Astrocyte (in vitro differentiated cells and primary cell): Measurements from ENCODE around the gene FHAD1.

ENCODE experiments used
- CTCF ChIP-seq: IDR thresholded peaks from 2 replicates; pipeline ENCODE4 v1.5.1; 2011; ENCODE audit warnings: low read depth, mild to moderate bottlenecking, inconsistent platforms, low read length, moderate library complexity; ENCODE audit not compliant: insufficient read depth
- EZH2 ChIP-seq: IDR thresholded peaks from 2 replicates; pipeline ENCODE4 v1.6.1; 2012; ENCODE audit warnings: mild to moderate bottlenecking, low read length, inconsistent platforms; ENCODE audit not compliant: insufficient read depth

GRCh38 chr1:15311880-15312279, 64.9 kb downstream of the FHAD1 start:
- no peak for TF ChIP-seq CTCF
- TF ChIP-seq EZH2 = no peak
